T-cell (primary cell): ENCODE measurements around the gene BMERB1. TPM values are rescaled to one million over a fixed set of nuclear protein-coding genes. Genes with fewer than 3 reads are reported as not detected.

Source experiments
- ATAC-seq, 4 experiments: fragments of 200-7000 bp in 3 of 4; fragments of 150-1000 bp in 1 of 4; cut with Tn5 transposase; replicated peaks in 1 of 4; 1 replicate in 3 of 4; 2 replicates in 1 of 4; pipeline ENCODE4 v1.10.0; 2021; ENCODE audit warnings: moderate library complexity in 3 of 4, mild to moderate bottlenecking in 2 of 4, moderate number of reproducible peaks in 1 of 4
- CTCF ChIA-PET, 2 donors: fragments of 300-600 bp; sonication (Branson Sonifier 250); formaldehyde crosslinking; loops; one replicate each; lab custom pipeline; 2022; ENCODE audit warnings: antibody characterized with exemption in 2 of 2; lab: Charles Lee
- POLR2A ChIA-PET, 2 donors: fragments of 300-600 bp; sonication (Branson Sonifier 250); formaldehyde crosslinking; loops; one replicate each; lab custom pipeline; 2022; ENCODE audit warnings: antibody characterized with exemption in 2 of 2; lab: Charles Lee
- DNase-seq, 35 experiments: peaks; one replicate each; pipeline versions ENCODE4 v3.0.0 to v3.0.0-alpha.2; 2013 to 2023
- H3K27ac ChIP-seq: one replicate; pipeline ENCODE4 v1.5.1; 2013; ENCODE audit warnings: low read length
- H3K27me3 ChIP-seq, 2 experiments: replicated peaks in 1 of 2; 1 replicate in 1 of 2; 2 replicates in 1 of 2; pipeline versions ENCODE4 v1.6.1 to v1.7.0; 2013; ENCODE audit warnings: low read length in 1 of 2, mixed read lengths in 1 of 2; ENCODE audit not compliant: control insufficient read depth in 2 of 2, insufficient read depth in 2 of 2; ENCODE audit errors: extremely low read depth in 1 of 2
- H3K36me3 ChIP-seq, 2 donors: 1 replicate in 1 of 2; 2 replicates in 1 of 2; pipeline versions ENCODE4 v1.6.1 to v1.7.0; 2013; ENCODE audit warnings: low read length in 1 of 2; ENCODE audit not compliant: control insufficient read depth in 2 of 2, insufficient read depth in 1 of 2; ENCODE audit errors: extremely low read depth in 1 of 2
- H3K4me1 ChIP-seq, 2 experiments: 1 replicate in 1 of 2; 2 replicates in 1 of 2; pipeline versions ENCODE4 v1.6.1 to v1.7.0; 2013; ENCODE audit warnings: low read length in 2 of 2, mixed read lengths in 1 of 2; ENCODE audit not compliant: insufficient read depth in 2 of 2, control insufficient read depth in 1 of 2; ENCODE audit errors: extremely low read depth in 1 of 2
- H3K4me3 ChIP-seq, 2 donors: 1 replicate in 1 of 2; 2 replicates in 1 of 2; pipeline versions ENCODE4 v1.5.1 to v1.7.0; 2013; ENCODE audit warnings: mild to moderate bottlenecking in 2 of 2, low read length in 1 of 2, moderate library complexity in 1 of 2; ENCODE audit not compliant: control insufficient read depth in 1 of 2; ENCODE audit errors: extremely low read depth in 1 of 2
- H3K9me3 ChIP-seq: 2 replicates; pipeline ENCODE4 v1.7.0; 2013
- H3K27ac Mint-ChIP-seq, 2 donors: one replicate each; pipeline ENCODE4 v1.8.0; 2020 to 2021; ENCODE audit warnings: mild to moderate bottlenecking in 2 of 2, mixed read lengths in 2 of 2
- H3K27me3 Mint-ChIP-seq, 2 donors: one replicate each; pipeline ENCODE4 v1.8.0; 2021 to 2022; ENCODE audit warnings: mixed read lengths in 2 of 2
- H3K36me3 Mint-ChIP-seq: one replicate; pipeline ENCODE4 v1.8.0; 2021; ENCODE audit warnings: mixed read lengths
- H3K4me1 Mint-ChIP-seq, 3 donors: one replicate each; pipeline ENCODE4 v1.8.0; 2020 to 2022; ENCODE audit warnings: mixed read lengths in 3 of 3, mild to moderate bottlenecking in 1 of 3
- H3K4me3 Mint-ChIP-seq, 3 donors: one replicate each; pipeline ENCODE4 v1.8.0; 2020 to 2022; ENCODE audit warnings: mild to moderate bottlenecking in 3 of 3, mixed read lengths in 3 of 3, moderate library complexity in 3 of 3
- H3K9me3 Mint-ChIP-seq, 3 donors: one replicate each; pipeline ENCODE4 v1.8.0; 2020 to 2022; ENCODE audit warnings: mixed read lengths in 3 of 3
- whole genome bisulfite sequencing: methylation state at CpG from one replicate; pipeline ENCODE4 v1.1.5; 2013; ENCODE audit warnings: missing lambda C conversion rate; ENCODE audit not compliant: insufficient coverage; 5-methylcytosine and 5-hydroxymethylcytosine counted together
- total RNA-seq, 35 experiments: library from RNA in 6 of 35; stranded (reverse) in 6 of 35; fragments of 120-200 nt in 1 of 35; gene quantifications; one replicate each; pipeline versions ENCODE4 v1.2.1 to v1.2.4 and lab custom pipeline; 2013 to 2026

BMERB1 gene
- total RNA-seq, 5 donors from 2014 or later (not counting 1 experiment from before 2014, with no cell fraction given), result 2.1 to 9.6 (median 5.6) TPM

DNA sequence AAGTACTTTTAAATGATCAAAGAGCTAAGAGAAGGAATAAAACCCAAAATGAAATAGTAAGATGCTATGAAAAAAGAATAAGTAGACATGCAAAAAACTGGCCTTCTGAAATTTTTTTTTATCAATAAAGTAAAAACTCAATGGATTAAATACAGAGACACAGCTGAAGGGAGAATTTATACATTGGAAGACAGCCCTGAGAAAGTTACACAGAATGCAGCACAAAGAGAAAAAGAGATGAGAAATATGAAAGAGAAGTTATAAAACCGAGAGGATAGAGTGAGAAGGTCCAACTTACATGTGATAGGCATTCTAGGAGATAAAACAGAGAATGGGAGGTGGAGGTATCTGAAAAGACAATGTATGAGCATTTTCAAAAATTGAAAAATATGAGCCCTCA lies 151.6 kb downstream of the BMERB1 start:
- H3K9me3 Mint-ChIP-seq, result peaks cover 0 to 12% (median 6%) of the 10 kb centered on the region in 3 donors
- H3K36me3 Mint-ChIP-seq, result peaks cover 46% of the 10 kb centered on the region
- Histone ChIP-seq H3K9me3 (no peaks in the 10 kb centered on the region), H3K27me3 (no peaks in the 10 kb centered on the region), H3K4me3 (no peak overlapping the region), H3K36me3 (peaks cover 7% of the 10 kb centered on the region in 2 donors), H3K27ac (no peak overlapping the region), H3K4me1 (peaks cover 5 to 21% of the 10 kb centered on the region in 2 experiments)
- POLR2A ChIA-PET, result interaction anchor here in 1 of 2 donors (0.5 kb wide), 1 partner anchor 44 kb away, joined by 3 read pairs; no protein-coding TSS in a partner anchor
- no peaks in the 10 kb centered on the region for H3K27me3 Mint-ChIP-seq
- peak overlapping the region in 1 of 2 donors; percentile 36 for H3K27ac Mint-ChIP-seq
- no CpG with 5 or more reads among the region's 1 CpG for WGBS
- CTCF ChIA-PET, result interaction anchor here in 1 of 2 donors (0.6 kb wide), 1 partner anchor 471 kb away, joined by 4 read pairs; no protein-coding TSS in a partner anchor
- no peak overlapping the region for H3K4me3 Mint-ChIP-seq
- DNase-seq, result no peak
- H3K4me1 Mint-ChIP-seq, result peaks cover 5 to 32% (median 32%) of the 10 kb centered on the region in 3 donors
- ATAC-seq, result no peak

DNA sequence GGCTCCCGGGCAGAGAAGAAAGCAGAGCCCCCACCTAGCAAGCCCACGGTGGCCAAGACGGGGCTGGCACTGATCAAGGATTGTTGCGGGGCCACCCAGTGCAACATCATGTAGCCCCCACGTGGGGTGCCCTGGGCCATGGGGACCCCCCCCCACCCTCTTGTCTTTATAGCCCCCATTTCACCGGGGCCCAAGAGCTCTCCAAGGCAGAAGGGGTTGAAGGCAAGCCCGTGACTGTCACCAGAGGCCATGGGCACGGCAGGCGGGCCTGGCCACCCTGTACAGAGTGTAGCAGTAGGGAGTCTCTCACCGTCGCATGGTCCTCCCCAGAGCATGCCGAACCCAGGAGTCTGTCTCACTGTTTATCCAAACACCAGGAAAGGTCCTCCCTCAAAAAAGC lies 152.3 kb downstream of the BMERB1 start:
- ATAC-seq (no peak), DNase-seq (no peak)
- WGBS, result 97% methylated on average over 6 of the region's 12 CpGs
- POLR2A ChIA-PET, result interaction anchor here in 1 of 2 donors (0.7 kb wide), 1 partner anchor 16 kb away, joined by 3 read pairs; no protein-coding TSS in a partner anchor
- H3K4me1 ChIP-seq, result peaks cover 5 to 27% of the 10 kb centered on the region in 2 experiments
- H3K4me3 ChIP-seq, result no peak overlapping the region
- H3K9me3 ChIP-seq, result no peaks in the 10 kb centered on the region
- no peaks in the 10 kb centered on the region for H3K27me3 ChIP-seq
- H3K36me3 ChIP-seq, result peaks cover 7% of the 10 kb centered on the region in 2 donors
- H3K27ac ChIP-seq, result no peak overlapping the region
- Mint-ChIP-seq H3K36me3 (peaks cover 42% of the 10 kb centered on the region), H3K27me3 (no peaks in the 10 kb centered on the region), H3K4me3 (no peak overlapping the region), H3K4me1 (peaks cover 12 to 36% (median 35%) of the 10 kb centered on the region in 3 donors), H3K9me3 (peaks cover 0 to 12% (median 6%) of the 10 kb centered on the region in 3 donors), H3K27ac (peak overlapping the region; percentile 52 to 64)
- CTCF ChIA-PET, result no interaction called here

DNA sequence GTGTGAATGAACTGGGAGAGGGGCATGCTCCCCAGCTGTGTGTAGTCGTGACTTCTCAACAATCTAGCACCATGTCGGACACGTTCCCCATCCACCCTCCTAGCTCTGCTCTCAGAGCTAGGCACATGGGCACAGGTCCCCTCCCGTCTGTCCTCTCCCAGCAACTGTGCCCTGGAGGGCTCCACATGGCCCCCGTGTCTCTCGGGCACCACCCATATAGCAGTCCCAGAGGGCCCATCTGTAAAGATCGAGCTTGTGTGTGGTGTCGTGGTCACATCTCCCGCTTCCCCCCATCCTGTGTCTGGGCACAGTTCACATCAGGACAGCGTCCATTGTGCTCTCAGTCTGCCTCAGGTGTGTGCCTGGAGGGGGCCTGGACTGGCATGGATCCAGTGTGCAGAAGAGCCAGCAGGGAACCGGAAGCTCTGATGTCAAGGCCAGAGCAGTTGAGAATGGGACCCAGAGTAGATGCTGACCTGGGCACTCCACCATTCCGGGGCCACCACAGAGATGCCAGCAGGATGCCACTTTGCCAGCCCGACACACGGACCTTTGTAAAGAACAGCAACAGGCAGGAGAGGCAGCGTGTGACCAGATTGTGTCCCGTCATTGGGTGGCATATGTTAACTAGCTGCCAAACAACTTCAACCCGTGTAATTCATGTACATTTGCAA lies 152.9 kb downstream of the BMERB1 start:
- Histone ChIP-seq H3K4me3 (no peak overlapping the region), H3K9me3 (no peaks in the 10 kb centered on the region), H3K4me1 (peaks cover 5 to 32% of the 10 kb centered on the region in 2 experiments), H3K27me3 (no peaks in the 10 kb centered on the region), H3K36me3 (peaks cover 7% of the 10 kb centered on the region in 2 donors), H3K27ac (no peak overlapping the region)
- Mint-ChIP-seq H3K27ac (peak overlapping the region; percentile 64 to 69), H3K4me1 (peaks cover 12 to 38% (median 38%) of the 10 kb centered on the region in 3 donors), H3K4me3 (no peak overlapping the region), H3K27me3 (no peaks in the 10 kb centered on the region), H3K9me3 (peaks cover 0 to 12% (median 6%) of the 10 kb centered on the region in 3 donors), H3K36me3 (peaks cover 43% of the 10 kb centered on the region)
- POLR2A ChIA-PET, result interaction anchor here in 1 of 2 donors (0.7 kb wide), 1 partner anchor 16 kb away, joined by 3 read pairs; no protein-coding TSS in a partner anchor
- CTCF ChIA-PET, result no interaction called here
- no peak for ATAC-seq
- WGBS, result 99% methylated on average over 15 of the region's 17 CpGs
- no peak for DNase-seq

DNA sequence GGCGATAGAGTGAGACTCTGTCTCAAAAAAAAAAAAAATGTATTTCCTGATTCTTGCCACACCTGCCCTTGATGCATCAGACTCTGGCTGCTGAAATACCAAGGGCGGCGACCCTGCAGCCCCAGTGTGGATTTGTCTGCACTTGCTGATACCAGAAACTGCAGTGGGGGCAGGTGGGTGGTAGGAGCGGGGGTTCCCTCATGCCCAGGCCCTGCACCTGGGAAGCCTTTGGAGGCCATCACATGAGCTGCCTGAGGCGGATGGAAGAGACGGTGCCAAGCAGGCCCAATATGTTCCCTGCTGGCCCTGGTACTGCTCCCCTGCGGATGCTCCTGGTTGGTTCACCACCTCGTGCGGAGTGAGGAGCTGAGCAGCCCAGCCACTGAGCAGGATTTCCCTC lies 157.9 kb downstream of the BMERB1 start:
- DNase-seq (peak in 13 of 35 experiments; percentile 5 to 61 (median 13)), ATAC-seq (peak in 1 of 4 experiments; percentile 5)
- Mint-ChIP-seq H3K9me3 (no peaks in the 10 kb centered on the region), H3K36me3 (peaks cover 58% of the 10 kb centered on the region), H3K4me3 (peak overlapping the region in 1 of 3 donors; percentile 6), H3K27me3 (no peaks in the 10 kb centered on the region), H3K27ac (peak overlapping the region; percentile 79 to 94), H3K4me1 (peaks cover 12 to 67% (median 63%) of the 10 kb centered on the region in 3 donors)
- no peaks in the 10 kb centered on the region for H3K27me3 ChIP-seq
- peaks cover 5 to 36% of the 10 kb centered on the region in 2 experiments for H3K4me1 ChIP-seq
- H3K9me3 ChIP-seq, result no peaks in the 10 kb centered on the region
- POLR2A ChIA-PET, result interaction anchor here in 1 of 2 donors (0.5 kb wide), 1 partner anchor 68 kb away, joined by 8 read pairs; no protein-coding TSS in a partner anchor
- 82% methylated on average over 8 of the region's 9 CpGs for WGBS
- no peak overlapping the region for H3K4me3 ChIP-seq
- H3K27ac ChIP-seq, result peak overlapping the region; percentile 97
- peaks cover 10 to 32% of the 10 kb centered on the region in 2 donors for H3K36me3 ChIP-seq
- CTCF ChIA-PET, result interaction anchor here in 1 of 2 donors (0.7 kb wide), 1 partner anchor 46 kb away, joined by 6 read pairs; no protein-coding TSS in a partner anchor

DNA sequence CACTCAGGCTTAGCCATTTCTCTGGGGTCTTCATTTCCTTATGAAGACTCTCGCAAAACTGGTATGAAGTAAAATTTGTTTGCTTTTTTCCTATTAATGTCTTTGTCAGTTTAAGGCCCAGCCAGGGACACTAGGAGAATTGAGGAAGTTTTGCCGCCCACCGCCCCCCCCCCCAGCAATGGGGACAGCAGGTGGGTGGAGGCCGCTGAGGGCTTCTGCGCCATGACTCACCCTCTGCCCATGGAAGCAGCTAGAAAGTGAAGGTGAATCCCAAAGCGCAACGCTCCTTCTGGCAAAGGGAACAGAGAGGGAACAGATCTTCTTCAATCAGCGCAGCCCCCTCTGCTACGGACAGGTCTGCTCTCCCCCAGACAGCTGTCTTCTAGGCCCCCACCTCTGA lies 158.8 kb downstream of the BMERB1 start:
- Histone ChIP-seq H3K27me3 (no peaks in the 10 kb centered on the region), H3K9me3 (no peaks in the 10 kb centered on the region), H3K4me1 (peaks cover 5 to 36% of the 10 kb centered on the region in 2 experiments), H3K4me3 (no peak overlapping the region), H3K27ac (no peak overlapping the region), H3K36me3 (peaks cover 13 to 38% of the 10 kb centered on the region in 2 donors)
- peak overlapping the region; percentile 79 to 94 for H3K27ac Mint-ChIP-seq
- no peaks in the 10 kb centered on the region for H3K9me3 Mint-ChIP-seq
- no peak overlapping the region for H3K4me3 Mint-ChIP-seq
- 96% methylated on average over 4 of the region's 9 CpGs for WGBS
- H3K27me3 Mint-ChIP-seq, result no peaks in the 10 kb centered on the region
- POLR2A ChIA-PET, result interaction anchor here in 1 of 2 donors (0.6 kb wide), 1 partner anchor 40 kb away, joined by 6 read pairs; no protein-coding TSS in a partner anchor
- DNase-seq (no peak), ATAC-seq (no peak)
- CTCF ChIA-PET, result no interaction called here
- H3K36me3 Mint-ChIP-seq, result peaks cover 56% of the 10 kb centered on the region
- peaks cover 12 to 66% (median 61%) of the 10 kb centered on the region in 3 donors for H3K4me1 Mint-ChIP-seq

DNA sequence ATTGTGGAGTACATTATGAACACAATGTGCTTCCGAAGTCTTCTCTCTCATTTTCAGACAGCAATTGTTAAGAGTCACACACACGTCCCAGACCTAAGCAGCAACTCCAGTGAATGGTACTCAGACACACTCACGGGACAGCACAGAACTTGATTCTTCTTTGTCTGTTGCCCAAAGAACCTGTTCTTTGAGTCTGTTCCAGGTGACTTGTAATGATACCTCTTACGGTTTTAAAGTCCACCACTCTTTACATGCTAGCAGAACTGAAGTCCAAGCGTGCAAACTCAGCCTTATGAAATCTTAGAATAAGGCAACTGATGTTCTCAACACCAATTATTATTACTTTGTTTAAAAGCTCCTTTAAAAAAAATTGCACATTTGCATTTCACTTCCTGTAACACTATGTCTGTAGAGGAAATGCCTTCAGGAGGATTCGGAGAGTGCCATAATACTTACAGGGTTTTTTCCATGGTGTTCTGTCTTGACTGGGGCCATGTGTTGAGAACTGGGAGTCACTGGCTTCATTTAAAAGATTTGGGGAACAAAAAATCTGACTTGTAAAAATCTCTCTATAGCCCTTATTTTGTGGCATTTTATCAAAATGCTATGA lies 160.4 kb downstream of the BMERB1 start:
- Histone ChIP-seq H3K27me3 (no peaks in the 10 kb centered on the region), H3K4me1 (peaks cover 5 to 28% of the 10 kb centered on the region in 2 experiments), H3K36me3 (peaks cover 11 to 50% of the 10 kb centered on the region in 2 donors), H3K9me3 (no peaks in the 10 kb centered on the region), H3K4me3 (no peak overlapping the region), H3K27ac (no peak overlapping the region)
- peak overlapping the region; percentile 79 to 94 for H3K27ac Mint-ChIP-seq
- no peak for ATAC-seq
- ChIA-PET POLR2A (no interaction called here), CTCF (no interaction called here)
- WGBS, result 89% methylated on average over 5 of the region's 6 CpGs
- no peaks in the 10 kb centered on the region for H3K9me3 Mint-ChIP-seq
- peaks cover 12 to 51% (median 48%) of the 10 kb centered on the region in 3 donors for H3K4me1 Mint-ChIP-seq
- H3K27me3 Mint-ChIP-seq, result no peaks in the 10 kb centered on the region
- DNase-seq, result no peak
- H3K36me3 Mint-ChIP-seq, result peaks cover 59% of the 10 kb centered on the region
- H3K4me3 Mint-ChIP-seq, result no peak overlapping the region
